ENCODE data around the gene YARS1.

- no peak for TF ChIP-seq CTCF (IDR thresholded peaks at IDR 0.05)
- no peak for TF ChIP-seq POLR2A (IDR thresholded peaks at IDR 0.05)
These were observed 48.7 kb upstream of the YARS1 start for GRCh38 chr1:32865639-32866405.

Measured in lower leg skin (tissue), 3 donors.